Endodermal cell (in vitro differentiated cells): ENCODE results near the gene CDC42EP1. TPM values are rescaled to one million over a fixed set of nuclear protein-coding genes. Genes with fewer than 3 reads are reported as not detected.
"Not testable (repeated sequence)": the region's sequence is repeated elsewhere in the genome, so short reads cannot be mapped to it uniquely, and the experiment has no call there.

ENCODE experiments used
- DNase-seq: peaks from one replicate; pipeline ENCODE4 v3.0.0-alpha.2; 2017
- H3K27ac ChIP-seq: 2 replicates; pipeline ENCODE4 v1.5.1; 2013; ENCODE audit warnings: mild to moderate bottlenecking, low read depth, low read length, moderate library complexity
- H3K27me3 ChIP-seq: 2 replicates; pipeline ENCODE4 v1.6.1; 2013; ENCODE audit warnings: mild to moderate bottlenecking, low read length, moderate library complexity; ENCODE audit not compliant: insufficient read depth, control insufficient read depth, poor library complexity, severe bottlenecking
- H3K36me3 ChIP-seq: 2 replicates; pipeline ENCODE4 v1.7.0; 2013; ENCODE audit warnings: mild to moderate bottlenecking, low read length, moderate library complexity; ENCODE audit not compliant: control insufficient read depth, insufficient read depth
- H3K4me1 ChIP-seq: one replicate; pipeline ENCODE4 v1.7.0; 2013; ENCODE audit warnings: low read length; ENCODE audit not compliant: control insufficient read depth, insufficient read depth
- H3K4me3 ChIP-seq: 2 replicates; pipeline ENCODE4 v1.5.1; 2013; ENCODE audit warnings: mild to moderate bottlenecking, low read length, moderate library complexity
- H3K9ac ChIP-seq: 2 replicates; pipeline ENCODE4 v1.6.1; 2013; ENCODE audit warnings: mild to moderate bottlenecking, low read length, moderate library complexity; ENCODE audit not compliant: poor library complexity, severe bottlenecking; ENCODE audit errors: extremely low read depth
- H3K9me3 ChIP-seq: 2 replicates; pipeline ENCODE4 v1.6.1; 2013; ENCODE audit warnings: mild to moderate bottlenecking, low read length, moderate library complexity; ENCODE audit not compliant: control insufficient read depth
- H3K27ac Mint-ChIP-seq: 2 replicates; pipeline ENCODE4 v1.8.0; 2020; ENCODE audit warnings: mixed read lengths
- H3K27me3 Mint-ChIP-seq: 2 replicates; pipeline ENCODE4 v1.8.0; 2021; ENCODE audit warnings: mild to moderate bottlenecking, mixed read lengths; ENCODE audit not compliant: insufficient read depth
- H3K36me3 Mint-ChIP-seq: 2 replicates; pipeline ENCODE4 v1.8.0; 2020; ENCODE audit warnings: low read depth, mixed read lengths
- H3K4me1 Mint-ChIP-seq: 2 replicates; pipeline ENCODE4 v1.8.0; 2020; ENCODE audit warnings: mixed read lengths
- H3K4me3 Mint-ChIP-seq: 2 replicates; pipeline ENCODE4 v1.8.0; 2020; ENCODE audit warnings: mild to moderate bottlenecking, moderate library complexity, mixed read lengths
- H3K9me3 Mint-ChIP-seq: 2 replicates; pipeline ENCODE4 v1.8.0; 2020; ENCODE audit warnings: mild to moderate bottlenecking, mixed read lengths
- WGBS, 2 experiments: methylation state at CpG; one replicate each; pipeline versions ENCODE4 v1.1.5 to v1.1.7; 2013; ENCODE audit warnings: missing lambda C conversion rate in 2 of 2, mixed read lengths in 1 of 2; ENCODE audit not compliant: insufficient coverage in 1 of 2, insufficient read length in 1 of 2; 5-methylcytosine and 5-hydroxymethylcytosine counted together
- total RNA-seq, 2 donors: library from RNA; stranded (reverse); fragmentation: NEBNext Ultra II Directional in 1 of 2; extraction: Animal tissue kit (Norgen Biotek cat#: 25700) in 1 of 2; gene quantifications; 2 replicates in 1 of 2; 3 replicates in 1 of 2; pipeline ENCODE4 v1.2.1, GENCODE V29; 2021
- TF ChIP-seq, protein P1 (sequence below): fragments of 200-600 bp; sonication (generic); conservative IDR thresholded peaks from 2 replicates; pipeline ENCODE4 v1.5.0; 2021; ENCODE audit warnings: antibody characterized with exemption, mild to moderate bottlenecking

Gene CDC42EP1
- total RNA-seq, 2 donors from 2014 or later = 45.0 to 45.1 TPM

DNA sequence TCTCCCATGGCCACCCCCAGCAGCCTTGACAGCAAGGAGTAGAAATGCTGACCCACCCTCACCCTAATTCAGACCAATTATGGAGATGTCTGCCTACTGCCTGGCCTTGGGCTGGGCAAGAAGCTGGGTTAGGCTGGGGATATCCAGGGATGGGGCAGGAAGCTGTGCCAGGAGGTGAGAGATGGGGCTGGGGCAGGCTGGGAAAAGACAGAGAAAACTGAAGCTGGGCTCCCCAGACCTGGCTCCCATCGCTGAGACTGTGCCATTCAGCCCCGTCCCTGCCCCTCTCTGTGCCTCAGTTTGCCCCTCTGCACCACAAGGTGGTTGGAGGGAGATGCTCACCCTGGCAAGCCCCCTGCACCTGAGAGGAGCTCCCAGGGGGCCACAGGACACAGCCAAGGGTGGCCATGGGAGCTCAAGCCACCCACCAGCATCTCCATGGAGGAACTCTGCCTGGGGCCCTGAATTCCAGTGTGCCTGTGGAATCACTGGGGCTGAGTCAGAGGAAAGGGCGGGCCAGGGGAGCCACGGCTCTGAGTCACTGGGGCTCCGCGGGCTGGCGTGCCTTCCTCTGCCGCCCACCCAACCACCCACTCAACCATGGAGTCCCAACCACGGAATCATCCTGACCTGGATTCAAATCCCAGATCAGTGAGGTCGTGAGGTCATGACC is 35.1 kb upstream of the CDC42EP1 start:
- TF ChIP-seq, protein P1, sequence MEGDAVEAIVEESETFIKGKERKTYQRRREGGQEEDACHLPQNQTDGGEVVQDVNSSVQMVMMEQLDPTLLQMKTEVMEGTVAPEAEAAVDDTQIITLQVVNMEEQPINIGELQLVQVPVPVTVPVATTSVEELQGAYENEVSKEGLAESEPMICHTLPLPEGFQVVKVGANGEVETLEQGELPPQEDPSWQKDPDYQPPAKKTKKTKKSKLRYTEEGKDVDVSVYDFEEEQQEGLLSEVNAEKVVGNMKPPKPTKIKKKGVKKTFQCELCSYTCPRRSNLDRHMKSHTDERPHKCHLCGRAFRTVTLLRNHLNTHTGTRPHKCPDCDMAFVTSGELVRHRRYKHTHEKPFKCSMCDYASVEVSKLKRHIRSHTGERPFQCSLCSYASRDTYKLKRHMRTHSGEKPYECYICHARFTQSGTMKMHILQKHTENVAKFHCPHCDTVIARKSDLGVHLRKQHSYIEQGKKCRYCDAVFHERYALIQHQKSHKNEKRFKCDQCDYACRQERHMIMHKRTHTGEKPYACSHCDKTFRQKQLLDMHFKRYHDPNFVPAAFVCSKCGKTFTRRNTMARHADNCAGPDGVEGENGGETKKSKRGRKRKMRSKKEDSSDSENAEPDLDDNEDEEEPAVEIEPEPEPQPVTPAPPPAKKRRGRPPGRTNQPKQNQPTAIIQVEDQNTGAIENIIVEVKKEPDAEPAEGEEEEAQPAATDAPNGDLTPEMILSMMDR = no peak
- Histone ChIP-seq H3K36me3 (no peaks in the 10 kb centered on the region), H3K27me3 (peaks cover 14% of the 10 kb centered on the region), H3K27ac (no peak overlapping the region), H3K9me3 (no peaks in the 10 kb centered on the region), H3K9ac (no peak overlapping the region), H3K4me3 (no peak overlapping the region), H3K4me1 (no peaks in the 10 kb centered on the region)
- Mint-ChIP-seq H3K9me3 (no peaks in the 10 kb centered on the region), H3K36me3 (no peaks in the 10 kb centered on the region), H3K4me3 (no peak overlapping the region), H3K27ac (no peak overlapping the region), H3K4me1 (no peaks in the 10 kb centered on the region), H3K27me3 (peaks cover 17% of the 10 kb centered on the region)
- WGBS, 2 experiments = 74 to 79% methylated on average over 6 to 10 of the region's 10 CpGs
- DNase-seq = no peak

GRCh38 chr22:37525746-37526350 is 34.4 kb upstream of the CDC42EP1 start:
- no peak overlapping the region for H3K27ac ChIP-seq
- 88 to 95% methylated on average over 5 to 7 of the region's 7 CpGs for WGBS, 2 experiments

DNA sequence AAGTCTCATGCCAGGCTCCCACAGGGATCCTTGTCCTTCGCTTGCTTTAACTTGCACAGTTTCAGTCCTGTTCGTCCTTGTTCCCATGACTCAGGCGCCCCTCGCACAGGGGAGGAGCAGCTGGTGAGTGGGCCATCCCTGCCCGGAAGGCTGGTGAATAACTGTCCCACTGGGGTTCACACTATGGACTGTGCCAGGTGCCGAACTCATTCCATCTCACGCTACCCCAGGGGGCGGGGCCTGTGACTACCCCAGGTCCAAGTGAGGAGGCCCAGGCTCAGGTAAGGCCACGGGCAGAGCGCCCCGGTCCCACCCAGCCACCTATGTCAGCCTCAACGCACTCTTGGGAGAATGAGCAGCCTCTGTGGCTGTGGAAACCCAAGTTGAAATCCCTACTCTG is 33.9 kb upstream of the CDC42EP1 start:
- Mint-ChIP-seq H3K9me3 (no peaks in the 10 kb centered on the region), H3K27me3 (peaks cover 7% of the 10 kb centered on the region), H3K27ac (no peak overlapping the region), H3K36me3 (no peaks in the 10 kb centered on the region), H3K4me1 (no peaks in the 10 kb centered on the region), H3K4me3 (no peak overlapping the region)
- Histone ChIP-seq H3K27ac (no peak overlapping the region), H3K36me3 (no peaks in the 10 kb centered on the region), H3K27me3 (peaks cover 4% of the 10 kb centered on the region), H3K4me3 (no peak overlapping the region), H3K9me3 (no peaks in the 10 kb centered on the region), H3K4me1 (no peaks in the 10 kb centered on the region), H3K9ac (no peak overlapping the region)
- TF ChIP-seq, protein P1 = no peak
- DNase-seq = no peak
- 91 to 94% methylated on average over 8 to 12 of the region's 12 CpGs for WGBS, 2 experiments

More at GRCh38 chr22:37525746-37526350, 34.4 kb upstream of the CDC42EP1 start:
- Histone ChIP-seq H3K36me3 (no peaks in the 10 kb centered on the region), H3K9me3 (no peaks in the 10 kb centered on the region), H3K9ac (no peak overlapping the region), H3K4me3 (no peak overlapping the region), H3K27me3 (peaks cover 10% of the 10 kb centered on the region), H3K4me1 (no peaks in the 10 kb centered on the region)
- H3K9me3 Mint-ChIP-seq = no peaks in the 10 kb centered on the region
- no peaks in the 10 kb centered on the region for H3K36me3 Mint-ChIP-seq
- peaks cover 13% of the 10 kb centered on the region for H3K27me3 Mint-ChIP-seq
- H3K4me1 Mint-ChIP-seq = no peaks in the 10 kb centered on the region
- no peak overlapping the region for H3K27ac Mint-ChIP-seq
- DNase-seq = no peak
- TF ChIP-seq, protein P1 = no peak
- no peak overlapping the region for H3K4me3 Mint-ChIP-seq

DNA sequence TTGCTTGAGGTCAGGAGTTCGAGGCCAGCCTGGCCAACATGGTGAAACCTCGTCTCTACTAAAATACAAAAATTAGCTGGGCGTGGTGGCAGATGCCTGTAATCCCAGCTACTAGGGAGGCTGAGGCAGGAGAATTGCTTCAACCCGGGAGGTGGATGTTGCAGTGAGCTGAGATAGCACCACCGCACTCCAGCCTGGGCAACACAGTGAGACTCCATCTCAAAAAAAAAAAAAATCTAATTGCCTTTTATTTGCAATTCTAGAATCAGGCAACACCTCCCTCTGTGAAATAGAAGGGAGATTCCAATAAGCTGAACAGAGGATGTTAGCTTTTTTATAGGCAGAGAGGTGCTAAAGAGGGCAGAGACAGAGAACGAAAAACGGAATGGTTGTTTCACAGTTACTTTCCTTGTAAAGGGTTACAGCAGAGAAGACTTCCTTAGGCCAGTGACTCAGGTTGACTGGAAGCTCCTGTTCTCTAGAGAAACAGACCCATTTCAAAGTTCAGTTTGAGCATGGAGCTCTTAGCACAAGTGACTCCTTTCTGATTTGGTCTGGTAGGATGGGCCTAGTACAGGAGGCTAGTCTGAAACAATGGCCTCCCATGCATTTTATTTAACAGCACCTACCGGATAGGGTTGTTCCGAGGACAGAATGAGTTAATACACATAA is 33.1 kb upstream of the CDC42EP1 start:
- H3K27ac Mint-ChIP-seq, H3K4me3 Mint-ChIP-seq, H3K36me3 ChIP-seq, H3K27me3 Mint-ChIP-seq, H3K9me3 Mint-ChIP-seq, DNase-seq, H3K4me1 Mint-ChIP-seq, H3K27ac ChIP-seq, H3K9ac ChIP-seq, H3K36me3 Mint-ChIP-seq, H3K27me3 ChIP-seq, H3K4me1 ChIP-seq, H3K9me3 ChIP-seq, H3K4me3 ChIP-seq: not testable (repeated sequence)
- 91 to 95% methylated on average over 9 of the region's 9 CpGs for WGBS, 2 experiments

DNA sequence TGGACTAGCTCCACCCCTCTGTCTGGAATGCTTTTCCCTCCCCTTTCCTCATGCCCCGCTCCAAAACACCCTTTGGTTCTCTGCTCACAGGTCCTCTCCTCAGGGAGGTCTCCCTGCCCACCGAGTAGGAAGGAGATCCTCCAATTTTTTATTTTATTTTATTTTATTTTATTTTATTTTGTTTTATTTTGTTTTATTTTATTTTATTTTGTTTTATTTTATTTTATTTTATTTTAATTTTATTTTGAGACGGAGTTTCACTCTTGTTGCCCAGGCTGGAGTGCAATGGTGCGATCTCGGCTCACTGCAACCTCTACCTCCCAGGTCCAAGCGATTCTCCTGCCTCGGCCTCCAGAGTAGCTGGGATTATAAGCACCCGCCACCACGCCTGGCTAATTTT is 32.3 kb upstream of the CDC42EP1 start:
- not testable (repeated sequence) for H3K27ac Mint-ChIP-seq, H3K4me1 Mint-ChIP-seq, H3K4me1 ChIP-seq, H3K36me3 ChIP-seq, H3K27me3 ChIP-seq, H3K9me3 Mint-ChIP-seq, H3K4me3 ChIP-seq, H3K36me3 Mint-ChIP-seq, H3K27me3 Mint-ChIP-seq, H3K27ac ChIP-seq, H3K9ac ChIP-seq, H3K4me3 Mint-ChIP-seq, DNase-seq, H3K9me3 ChIP-seq
- WGBS, 2 experiments = 87 to 95% methylated on average over 3 to 8 of the region's 9 CpGs
